Activated CD8-positive, alpha-beta memory T cell treated with anti-CD3 and anti-CD28 coated beads for 4 hours (primary cell): ENCODE measurements around the gene ABCG1.

Experiments used
- DNase-seq, 2 donors: peaks; one replicate each; pipeline ENCODE4 v3.0.0-alpha.2; 2020; ENCODE audit warnings: low read depth in 2 of 2

Gene ABCG1

DNA sequence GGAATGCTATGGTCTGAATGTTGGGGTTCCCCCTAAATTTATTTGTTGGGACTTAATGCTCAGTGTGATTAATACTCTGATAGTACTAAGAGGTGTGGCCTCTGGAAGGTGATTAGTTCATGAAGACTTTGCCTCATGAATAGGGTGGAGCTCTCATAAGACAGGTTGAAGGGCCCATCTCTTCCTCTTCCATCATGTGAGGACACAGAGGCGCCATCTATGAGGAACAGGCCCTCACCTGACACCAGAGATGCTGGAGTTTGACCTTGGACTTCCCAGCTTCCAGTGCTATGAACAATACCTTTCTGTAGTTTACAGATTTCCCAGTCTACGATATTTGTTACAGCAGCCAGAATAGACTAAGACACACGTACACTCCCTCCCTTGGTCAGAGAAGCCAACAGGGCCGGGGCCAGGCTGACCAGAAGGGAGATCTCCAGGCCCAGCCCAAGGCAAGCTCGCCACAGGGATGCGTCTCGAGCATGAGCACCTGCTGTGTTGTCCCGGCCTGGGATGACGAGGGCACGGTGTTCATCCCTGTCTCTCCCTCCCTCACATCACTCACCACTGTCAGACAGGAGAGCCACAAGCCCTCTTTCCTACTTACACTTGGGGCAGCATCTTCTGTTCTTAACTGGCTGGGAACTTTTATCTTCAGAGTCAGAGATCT, 4.7 kb upstream of the ABCG1 start:
- DNase-seq = no peak

DNA sequence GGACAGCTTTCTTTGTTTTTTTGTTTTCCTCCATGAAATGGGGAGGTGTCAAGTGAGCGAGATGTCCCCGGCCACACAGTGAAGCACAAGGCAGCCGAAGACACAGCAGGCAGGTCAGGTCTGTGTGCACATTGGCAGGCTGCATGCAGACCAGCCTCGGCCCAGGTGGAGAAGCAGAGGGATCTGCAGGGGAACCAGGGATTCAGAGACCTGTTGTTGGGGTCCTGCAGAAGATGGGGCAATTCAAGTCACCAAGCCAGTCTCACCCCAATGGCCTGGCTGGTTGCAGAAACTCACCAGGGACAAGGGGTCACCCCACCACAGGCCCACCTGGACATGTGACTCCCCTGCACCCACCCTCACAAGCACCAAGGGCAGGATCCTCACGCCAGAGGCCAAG, 4.0 kb upstream of the ABCG1 start:
- no peak for DNase-seq

DNA sequence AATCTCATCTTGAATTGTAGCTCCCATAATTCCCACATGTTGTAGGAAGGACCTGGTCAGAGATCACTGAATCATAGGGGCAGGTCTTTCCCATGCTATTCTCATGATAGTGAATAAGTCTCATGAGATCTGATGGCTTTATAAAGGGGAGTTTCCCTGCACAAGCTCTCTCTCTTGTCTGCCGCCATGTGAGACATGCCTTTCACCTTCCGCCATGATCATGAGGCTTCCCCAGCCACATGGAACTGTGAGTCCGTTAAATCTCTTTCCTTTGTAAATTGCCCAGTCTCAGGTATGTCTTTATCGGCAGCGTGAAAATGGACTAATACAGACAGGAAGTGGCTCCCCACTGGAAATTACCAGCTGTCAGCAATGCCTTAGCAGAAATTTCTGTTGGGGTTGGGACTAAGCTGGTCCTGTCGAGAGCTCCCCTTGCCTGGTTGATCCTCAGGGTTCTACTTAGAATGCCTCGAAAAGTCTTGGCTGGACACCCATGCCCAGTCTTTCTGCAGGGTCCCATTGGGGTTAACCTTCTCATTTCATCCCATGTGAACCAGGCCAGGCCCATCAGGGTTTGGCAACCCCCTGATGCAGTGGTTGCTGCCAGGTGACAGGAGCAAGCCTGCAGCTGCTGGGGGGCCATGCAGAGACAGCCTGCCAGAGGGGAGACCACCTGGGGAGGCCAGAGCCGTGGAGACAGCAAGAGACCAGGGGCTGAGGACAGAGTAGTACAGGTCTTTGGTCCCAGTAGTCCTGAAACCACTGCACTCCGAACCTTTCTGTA, 2.8 kb upstream of the ABCG1 start:
- no peak for DNase-seq

DNA sequence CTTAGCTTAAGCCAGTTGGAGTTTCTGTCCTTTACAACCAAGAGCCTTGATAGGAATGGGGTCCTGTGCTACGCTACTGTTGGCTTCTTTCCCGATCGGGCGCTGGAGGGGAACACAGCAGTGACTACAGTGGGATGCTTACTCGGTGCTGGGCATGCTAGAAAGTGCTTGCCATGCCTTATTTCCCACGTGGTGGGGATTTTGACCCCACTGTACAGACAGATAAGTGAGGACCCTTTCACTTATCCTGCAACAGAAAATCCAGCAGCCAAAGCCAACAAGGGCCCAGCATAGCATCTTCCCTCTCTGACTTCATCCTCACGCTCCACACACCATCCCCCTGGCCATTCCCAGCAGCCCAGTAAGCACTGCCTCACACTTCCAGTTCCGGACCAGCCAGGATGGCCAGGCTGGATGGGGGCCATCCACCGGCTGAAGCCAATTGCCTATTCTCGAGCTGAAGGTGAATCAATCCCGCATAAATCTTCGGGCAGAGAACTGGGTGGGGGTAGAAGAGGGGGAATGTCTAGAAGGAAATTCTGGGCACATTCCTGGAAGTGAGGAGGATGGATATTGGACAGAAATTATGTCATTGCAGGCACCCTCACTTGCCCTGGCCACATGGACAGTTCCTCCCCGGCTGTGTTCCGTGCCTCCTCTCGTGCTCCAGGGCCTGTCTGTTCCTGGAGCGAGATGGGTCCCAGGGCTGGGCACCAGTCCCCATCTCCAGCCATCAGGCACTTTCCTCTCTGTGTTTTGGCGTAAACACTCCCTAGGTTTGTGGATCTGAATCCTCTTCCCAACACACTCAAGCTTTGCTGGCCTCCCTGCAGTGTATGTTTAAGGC, 2.0 kb upstream of the ABCG1 start:
- no peak for DNase-seq

DNA sequence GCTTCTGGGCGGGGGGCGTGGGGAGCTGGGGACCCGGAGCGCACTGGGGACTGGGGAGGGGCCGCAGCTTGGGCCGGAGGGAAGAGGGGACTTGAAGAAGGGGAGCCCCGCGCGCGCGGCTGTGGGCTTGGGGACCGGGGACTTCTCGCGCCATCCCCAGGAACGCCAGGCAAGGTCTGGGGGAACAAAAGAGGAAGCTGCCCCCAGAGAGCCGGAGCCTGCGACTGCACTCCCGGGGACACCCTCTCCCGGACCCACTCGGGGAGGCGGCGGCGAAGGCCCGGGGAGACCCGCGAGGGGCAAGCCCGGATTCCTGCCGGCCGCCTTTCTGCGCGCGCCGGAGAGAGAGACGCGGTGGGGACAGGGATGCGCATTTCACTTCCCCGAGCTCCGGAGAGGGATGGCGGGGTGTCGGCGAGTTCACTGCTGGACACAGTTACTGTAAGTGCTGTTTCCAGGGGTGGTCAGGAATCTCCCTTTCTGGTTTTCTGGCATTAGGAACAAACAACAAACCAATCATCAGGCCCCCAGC, 732 bp downstream of the ABCG1 start:
- DNase-seq = no peak

DNA sequence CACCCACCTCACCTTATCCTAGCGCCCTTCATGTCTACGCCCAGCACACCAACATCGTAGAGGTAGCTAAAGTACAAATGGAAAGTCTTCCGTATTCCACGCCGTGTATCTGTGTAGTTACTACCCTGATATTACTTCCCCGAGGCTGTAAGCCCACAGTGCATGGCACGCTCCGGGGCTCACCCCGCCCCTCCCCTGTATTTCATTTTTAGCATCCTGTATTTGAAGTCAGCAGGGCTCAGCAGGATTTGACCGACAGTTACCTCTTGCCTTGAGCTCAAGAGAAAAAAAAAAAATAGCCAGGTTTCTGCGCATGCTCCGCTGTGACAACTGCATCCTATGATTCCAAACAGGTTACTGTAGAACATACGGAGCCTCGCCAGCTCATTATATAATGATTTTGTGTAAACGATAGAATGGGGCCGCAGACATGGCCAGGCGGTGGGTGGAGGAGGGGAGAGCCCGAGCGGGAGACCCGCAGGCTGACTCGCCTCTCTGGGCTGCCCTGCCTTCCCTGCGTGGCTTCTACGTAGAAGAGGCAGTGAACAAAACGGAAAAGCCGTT, 1.3 kb downstream of the ABCG1 start:
- no peak for DNase-seq

DNA sequence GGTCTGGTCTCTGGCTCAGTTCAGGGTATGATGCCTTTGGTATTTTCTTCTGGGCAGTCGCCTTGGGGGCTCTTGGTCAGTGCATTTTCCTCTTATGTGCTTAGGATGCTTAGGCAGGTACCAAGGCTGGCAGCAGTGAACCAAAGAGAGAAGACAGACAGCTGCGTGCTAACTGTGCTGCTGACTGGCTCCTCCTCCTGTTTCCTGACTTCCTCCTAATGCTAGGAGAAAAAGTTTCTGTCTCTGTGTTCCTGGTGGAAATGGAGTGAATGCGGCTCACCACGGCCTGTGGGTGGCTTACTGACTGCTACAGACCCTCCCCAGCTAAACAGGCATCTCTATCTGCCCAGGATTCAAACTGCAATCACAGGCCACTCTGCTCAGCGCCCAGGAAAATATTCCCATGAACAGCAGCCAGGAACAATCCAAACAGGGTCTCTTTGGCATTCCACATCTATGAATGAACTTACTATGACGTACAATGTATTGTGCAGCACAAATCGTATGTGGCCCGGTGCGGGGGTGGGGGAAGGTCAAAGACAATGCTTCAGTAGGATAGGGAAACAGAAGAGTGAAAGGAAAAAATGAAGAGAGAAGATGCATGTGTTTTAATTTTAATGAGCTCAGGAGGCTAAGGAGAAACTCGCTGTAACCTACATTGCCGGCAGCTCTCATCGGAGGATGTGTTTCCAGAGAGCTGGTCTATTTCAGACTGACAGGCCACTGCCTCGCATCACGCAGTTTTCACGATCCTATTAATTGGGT, 2.8 kb downstream of the ABCG1 start:
- DNase-seq = no peak

DNA sequence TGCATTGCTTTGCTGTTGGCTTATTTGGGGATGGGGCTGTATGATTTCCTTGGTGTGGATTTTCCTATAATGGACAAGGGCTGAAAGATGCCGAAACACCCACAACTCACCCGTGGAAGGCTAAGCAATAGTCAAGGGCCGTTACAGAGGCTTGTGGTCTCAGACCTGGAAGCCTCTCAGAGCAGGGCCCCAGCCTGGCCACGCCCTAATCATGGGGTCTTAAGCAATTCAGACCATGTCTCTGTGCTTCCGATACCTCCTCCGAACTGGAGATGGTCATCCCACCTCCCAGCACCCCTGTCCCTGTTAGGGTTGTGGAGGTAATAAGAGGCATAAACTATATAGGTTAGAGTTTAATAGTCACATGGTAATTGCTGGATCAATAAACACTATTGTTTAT, 3.4 kb downstream of the ABCG1 start:
- no peak for DNase-seq

DNA sequence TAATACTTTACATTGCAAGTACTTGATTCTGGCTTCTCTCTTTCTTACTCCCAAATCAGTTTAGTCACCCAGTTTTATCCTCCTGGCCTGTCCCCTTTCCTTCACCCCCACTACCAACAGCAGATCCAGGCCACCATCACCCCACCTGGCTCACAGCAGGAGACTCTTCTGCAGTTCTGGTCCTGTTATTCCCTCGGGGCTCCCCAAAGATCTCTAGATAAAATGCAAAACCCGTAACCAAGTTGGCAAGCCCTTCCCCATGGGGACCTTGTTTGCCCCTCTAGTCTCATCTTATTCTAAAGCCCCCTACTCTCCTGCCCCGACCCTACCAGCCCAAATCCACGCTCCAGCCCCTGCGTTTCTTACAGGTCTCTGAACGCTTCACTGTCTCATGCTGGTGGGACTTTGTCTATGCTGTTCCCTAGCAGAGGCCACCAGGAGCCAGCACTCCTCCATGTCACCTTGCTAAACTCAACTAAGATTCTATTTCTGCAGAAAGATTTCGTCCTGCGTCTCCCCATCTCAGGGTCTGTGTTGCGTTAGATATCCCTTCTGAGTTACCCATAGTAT, 4.0 kb downstream of the ABCG1 start:
- DNase-seq = no peak

DNA sequence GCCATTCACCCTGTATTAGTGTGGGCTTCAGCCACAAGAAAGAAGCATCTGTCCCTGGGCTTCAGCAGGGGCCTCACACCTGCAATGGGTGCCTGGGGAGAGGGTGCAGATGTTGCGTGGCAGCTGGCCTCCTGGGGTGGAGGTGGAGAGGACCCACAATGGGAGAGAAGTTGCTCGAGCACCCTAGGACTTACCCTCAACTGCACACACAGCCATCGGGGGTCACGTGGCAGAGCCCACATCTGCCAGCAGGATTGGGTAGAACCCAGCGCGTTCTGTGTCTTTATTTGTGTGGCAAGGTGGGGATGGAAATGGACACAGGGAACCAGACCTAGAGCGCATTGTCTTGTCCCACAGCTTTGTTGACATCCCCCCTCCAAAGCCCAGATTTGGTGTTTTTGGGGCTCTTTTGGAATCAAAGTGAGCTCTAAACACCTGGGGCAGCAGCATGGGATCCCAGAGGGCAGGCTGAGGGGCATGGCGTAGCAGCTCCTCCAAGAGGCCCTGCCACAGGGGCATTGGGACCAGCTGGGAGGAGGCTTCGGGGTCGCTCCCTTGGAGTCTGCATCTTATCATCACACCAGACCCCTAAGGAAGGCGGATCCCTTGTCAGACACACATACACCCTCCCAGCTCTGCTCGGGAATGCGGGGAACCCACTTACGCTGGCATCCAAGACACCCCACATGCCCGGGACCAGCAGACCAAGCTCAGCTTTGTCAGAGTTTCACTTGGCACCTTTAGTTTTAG, 5.1 kb downstream of the ABCG1 start:
- no peak for DNase-seq

DNA sequence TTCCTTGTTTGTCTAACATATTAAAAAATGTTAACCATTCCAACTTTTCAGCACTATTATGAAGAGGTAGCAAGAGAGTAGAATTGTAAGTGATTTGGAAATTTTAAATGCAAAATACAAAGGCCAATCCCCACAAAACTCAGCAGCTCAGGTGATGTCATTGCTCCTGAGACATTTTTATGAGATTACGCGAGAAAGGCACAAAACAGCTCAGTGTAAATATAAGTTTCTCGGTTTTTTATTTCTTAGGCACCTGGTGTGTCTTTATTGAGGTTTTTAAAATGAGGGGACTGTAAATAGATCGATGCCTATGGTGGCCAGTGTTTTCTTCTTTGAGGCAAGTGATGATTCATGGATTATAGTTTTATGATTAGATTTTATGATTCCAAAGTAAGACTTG, 6.1 kb downstream of the ABCG1 start:
- no peak for DNase-seq

DNA sequence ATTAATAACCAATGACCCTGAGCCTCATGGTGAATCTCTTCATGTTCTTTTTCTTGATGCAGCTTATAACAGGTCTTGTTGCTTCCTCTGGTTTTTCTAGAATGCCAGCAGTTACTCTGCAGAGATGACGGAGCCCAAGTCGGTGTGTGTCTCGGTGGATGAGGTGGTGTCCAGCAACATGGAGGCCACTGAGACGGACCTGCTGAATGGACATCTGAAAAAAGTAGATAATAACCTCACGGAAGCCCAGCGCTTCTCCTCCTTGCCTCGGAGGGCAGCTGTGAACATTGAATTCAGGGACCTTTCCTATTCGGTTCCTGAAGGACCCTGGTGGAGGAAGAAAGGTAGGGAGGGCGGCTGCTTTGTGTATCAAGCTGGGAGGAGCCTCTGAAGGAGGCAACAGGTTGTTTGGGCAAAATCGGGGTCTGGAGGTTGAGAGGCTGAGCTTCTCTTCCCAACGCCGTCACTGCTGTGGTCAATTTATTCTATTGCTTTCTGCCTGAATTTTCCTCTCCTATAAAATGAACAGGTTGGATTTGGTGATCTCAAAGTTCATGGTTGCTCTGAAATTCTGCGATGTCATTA, 6.7 kb downstream of the ABCG1 start:
- no peak for DNase-seq

DNA sequence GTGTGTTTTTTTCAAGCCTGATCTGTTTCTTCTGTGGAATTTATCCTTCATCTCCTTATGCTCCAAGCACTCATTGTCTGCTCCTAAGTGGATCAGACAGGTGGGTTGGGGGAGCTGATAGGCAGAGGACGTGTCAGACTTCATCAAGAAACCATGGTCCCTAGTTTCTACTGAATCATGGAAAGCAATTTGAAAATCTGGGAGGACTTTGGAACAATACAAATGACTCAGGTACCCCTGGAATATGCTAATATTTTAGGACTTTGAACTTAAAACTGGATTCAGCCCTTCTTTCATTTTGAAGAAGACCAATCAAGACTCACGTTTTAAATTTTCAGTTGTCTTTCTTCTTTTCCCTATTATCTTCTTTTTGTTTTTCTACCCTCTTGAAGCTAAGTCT, 7.7 kb downstream of the ABCG1 start:
- DNase-seq = no peak

DNA sequence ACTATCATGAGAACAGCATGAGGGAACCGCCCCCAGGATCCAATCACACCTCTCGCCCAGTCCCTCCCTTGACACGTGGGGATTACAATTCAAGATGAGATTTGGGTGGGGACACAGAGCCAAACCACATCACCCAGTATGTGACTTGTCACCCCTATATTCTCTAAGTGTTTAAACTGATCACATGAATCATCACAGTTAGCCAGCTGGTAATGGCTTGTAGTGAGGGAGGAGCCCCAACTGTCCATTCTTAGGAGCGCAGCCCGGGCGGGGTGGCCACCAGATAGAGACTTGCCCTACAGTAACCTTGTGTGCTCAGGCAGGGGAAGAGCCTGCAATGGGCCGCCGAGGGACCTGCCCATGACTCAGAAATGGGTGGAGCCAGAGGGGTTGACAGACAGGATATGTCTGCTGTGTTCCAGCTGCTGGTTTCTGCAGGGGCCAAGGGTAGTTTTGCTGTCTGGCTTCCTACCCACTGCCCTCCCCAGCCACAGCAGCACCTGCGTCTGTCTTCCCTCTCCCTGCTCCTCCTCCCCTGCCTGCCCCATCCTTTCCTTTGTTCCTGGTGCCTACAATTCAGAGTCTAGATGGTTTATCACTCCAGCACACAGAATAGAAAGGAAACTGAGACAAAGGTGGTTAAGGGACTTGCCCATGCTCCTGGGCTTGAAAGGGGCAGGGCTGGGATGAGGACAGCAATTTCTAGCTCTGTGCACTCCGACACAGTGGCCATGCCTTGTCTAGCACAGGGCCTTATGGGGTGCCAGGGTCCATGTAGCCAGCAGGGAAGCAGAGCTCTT, 9.2 kb downstream of the ABCG1 start:
- DNase-seq = peak; percentile 82 to 83

DNA sequence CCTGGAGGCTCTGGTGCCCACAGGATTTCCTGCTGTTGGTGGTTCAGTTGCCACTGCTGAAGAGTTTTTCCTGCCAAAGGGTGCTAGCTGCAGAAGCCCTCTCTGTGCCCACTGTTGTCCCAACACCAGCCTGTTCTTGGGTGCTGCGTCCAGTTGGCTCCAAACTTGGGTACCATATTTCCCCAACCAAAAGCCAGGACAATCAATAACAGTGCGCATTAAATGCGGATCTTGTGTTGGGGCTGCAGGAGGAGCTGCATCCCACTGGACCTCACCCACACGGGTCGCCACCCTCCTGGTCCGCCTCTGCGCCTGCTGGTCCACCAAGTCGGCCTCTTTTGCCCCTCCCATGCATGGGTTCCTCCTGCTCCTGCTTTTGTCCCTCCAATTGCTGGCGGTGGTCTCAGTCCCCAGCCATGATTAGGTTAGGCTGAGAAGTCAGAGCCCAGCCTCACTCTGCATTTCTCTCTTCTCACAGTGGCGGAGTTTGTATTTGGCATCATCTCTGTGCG, 9.8 kb downstream of the ABCG1 start:
- no peak for DNase-seq

DNA sequence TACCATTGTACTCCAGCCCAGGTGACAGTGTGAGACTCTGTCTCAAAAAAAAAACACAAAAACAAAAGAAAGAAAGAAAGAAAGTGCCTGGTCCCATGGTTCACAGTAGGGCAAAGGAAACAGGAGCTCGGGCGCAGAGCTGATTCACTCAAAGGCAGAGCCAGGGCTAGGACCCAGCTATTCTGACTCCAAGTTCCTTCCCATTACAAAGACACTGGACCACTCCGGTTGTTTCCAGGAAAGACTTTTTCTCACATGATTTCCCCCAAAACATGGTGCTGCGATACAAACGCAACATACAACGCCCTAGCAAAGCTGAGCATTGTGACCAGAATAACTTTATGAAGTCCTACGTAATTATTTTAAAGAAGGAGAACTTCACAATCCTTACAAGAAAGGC, 10.7 kb downstream of the ABCG1 start:
- no peak for DNase-seq

DNA sequence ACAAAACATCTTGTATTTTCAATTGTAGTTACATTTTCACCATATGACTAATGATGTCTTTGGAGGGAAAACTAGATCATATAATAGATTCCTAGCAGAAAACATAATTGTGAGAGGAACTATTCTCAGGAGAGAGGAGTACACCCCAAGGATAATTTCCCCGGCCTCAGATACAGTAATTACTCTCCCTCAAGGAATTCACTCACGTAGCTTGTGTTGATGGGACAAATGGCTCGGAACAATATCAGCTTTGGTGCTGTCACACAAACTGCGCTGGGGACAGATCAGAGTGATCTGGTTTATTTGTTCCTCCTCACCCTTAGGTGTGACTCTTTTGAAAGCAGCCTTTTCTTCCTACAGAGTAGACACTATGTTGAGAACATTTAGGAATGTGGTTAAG, 11.2 kb downstream of the ABCG1 start:
- no peak for DNase-seq

DNA sequence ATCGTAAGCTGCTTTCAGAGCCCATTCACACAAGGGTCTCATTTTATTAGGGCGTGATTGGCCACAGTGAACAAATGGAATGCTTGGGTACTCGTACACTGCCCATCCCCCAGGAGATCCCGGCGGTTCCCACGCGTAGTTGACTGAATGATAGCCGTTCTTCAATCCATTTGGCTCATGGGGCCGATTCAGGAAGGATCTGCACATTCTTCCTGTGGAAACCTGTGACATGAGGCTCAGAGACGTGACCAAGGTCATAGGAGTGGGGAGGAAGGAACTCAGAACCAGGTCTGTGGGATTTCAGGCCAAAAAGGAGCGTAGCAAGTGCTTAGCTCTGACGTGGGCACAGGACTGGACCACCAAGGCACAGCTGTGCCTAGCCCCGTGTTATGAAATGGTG, 11.7 kb downstream of the ABCG1 start:
- DNase-seq = no peak

DNA sequence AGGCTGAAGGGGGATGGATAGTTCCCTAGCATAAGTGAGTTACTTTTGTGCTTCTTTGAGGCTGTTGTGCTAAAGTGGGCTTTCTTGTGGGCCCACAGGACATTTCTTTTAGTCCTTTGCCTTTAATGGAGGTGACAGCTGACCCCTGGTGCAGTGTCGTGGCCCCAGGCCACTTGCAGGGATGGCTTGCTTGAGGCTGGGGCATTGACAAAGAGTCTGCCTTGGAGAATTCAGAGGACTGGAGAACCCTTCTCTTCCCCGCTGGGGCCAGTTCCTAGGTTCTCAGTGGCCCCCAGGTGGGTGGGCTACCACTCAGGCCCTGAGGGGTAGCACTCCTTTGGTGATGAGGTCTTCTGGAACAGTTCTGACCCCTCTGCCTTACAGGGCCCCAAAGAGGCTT, 12.8 kb downstream of the ABCG1 start:
- no peak for DNase-seq
